HG02798 (cell line): ENCODE measurements around the gene SLC43A2.

Experiments used
- ATAC-seq: cut with Tn5 transposase; IDR thresholded peaks from one replicate; pipeline ENCODE4 v1.9.1; 2021; ENCODE audit warnings: mild to moderate bottlenecking; ENCODE audit not compliant: unreplicated experiment, poor library complexity

SLC43A2 gene

GRCh38 chr17:1644493-1645206 lies 16.0 kb upstream of the SLC43A2 start:
- no peak for ATAC-seq

- ATAC-seq: no peak
These were observed 15.4 kb upstream of the SLC43A2 start for GRCh38 chr17:1643999-1644492.

- peak; percentile 23 for ATAC-seq
These were observed 14.8 kb upstream of the SLC43A2 start for GRCh38 chr17:1643293-1643998.

GRCh38 chr17:1641065-1641403 lies 12.4 kb upstream of the SLC43A2 start:
- no peak for ATAC-seq

- ATAC-seq: no peak
These were observed 11.9 kb upstream of the SLC43A2 start for GRCh38 chr17:1640329-1641064.

GRCh38 chr17:1639549-1640180 lies 11.0 kb upstream of the SLC43A2 start:
- ATAC-seq: no peak

GRCh38 chr17:1638624-1639300 lies 10.1 kb upstream of the SLC43A2 start:
- ATAC-seq: no peak

- no peak for ATAC-seq
These were observed 9.5 kb upstream of the SLC43A2 start for GRCh38 chr17:1638171-1638590.

- ATAC-seq: no peak
These were observed 8.2 kb upstream of the SLC43A2 start for GRCh38 chr17:1636732-1637285.

GRCh38 chr17:1635675-1636465 lies 7.2 kb upstream of the SLC43A2 start:
- no peak for ATAC-seq

- no peak for ATAC-seq
These were observed 6.4 kb upstream of the SLC43A2 start for GRCh38 chr17:1634841-1635650.

- ATAC-seq: no peak
These were observed 2.0 kb upstream of the SLC43A2 start for GRCh38 chr17:1630662-1631061.

GRCh38 chr17:1629504-1630310 lies 1.1 kb upstream of the SLC43A2 start:
- ATAC-seq: peak; percentile 23

GRCh38 chr17:1628856-1629503 lies 346 bp upstream of the SLC43A2 start:
- peak; percentile 66 for ATAC-seq

- ATAC-seq: no peak
These were observed 1.3 kb downstream of the SLC43A2 start for GRCh38 chr17:1627182-1627981.

- ATAC-seq: no peak
These were observed 2.3 kb downstream of the SLC43A2 start for GRCh38 chr17:1626333-1626732.
